Lung (tissue), 16 donors: ENCODE data around the gene STEAP3. TPM values are rescaled to one million over a fixed set of nuclear protein-coding genes. Genes with fewer than 3 reads are reported as not detected.

Experiments
- ATAC-seq: fragments of 200-7000 bp; cut with Tn5 transposase; one replicate; pipeline ENCODE4 v1.9.1; 2020; ENCODE audit warnings: moderate number of reproducible peaks; ENCODE audit not compliant: insufficient read depth, low FRiP score
- DNase-seq, 3 donors: peaks; one replicate each; pipeline ENCODE4 v3.0.0-alpha.2; 2013 to 2017
- H3K27ac ChIP-seq, 2 donors: one replicate each; pipeline ENCODE4 v1.5.1; 2013; ENCODE audit warnings: mild to moderate bottlenecking in 2 of 2, moderate library complexity in 2 of 2, control low read depth in 1 of 2, inconsistent platforms in 1 of 2, low read depth in 1 of 2, low read length in 1 of 2
- H3K27me3 ChIP-seq, 3 donors: one replicate each; pipeline ENCODE4 v1.5.1; 2013; ENCODE audit warnings: low read length in 2 of 3; ENCODE audit not compliant: control insufficient read depth in 3 of 3, insufficient read depth in 3 of 3
- H3K36me3 ChIP-seq, 4 donors: one replicate each; pipeline ENCODE4 v1.5.1; 2013; ENCODE audit warnings: low read length in 4 of 4, mild to moderate bottlenecking in 1 of 4, moderate library complexity in 1 of 4; ENCODE audit not compliant: control insufficient read depth in 4 of 4, insufficient read depth in 4 of 4
- H3K4me1 ChIP-seq, 5 donors: one replicate each; pipeline ENCODE4 v1.5.1; 2013; ENCODE audit warnings: low read length in 5 of 5, mild to moderate bottlenecking in 2 of 5, moderate library complexity in 1 of 5; ENCODE audit not compliant: control insufficient read depth in 5 of 5, insufficient read depth in 5 of 5
- H3K4me3 ChIP-seq: one replicate; pipeline ENCODE4 v1.5.1; 2013; ENCODE audit warnings: mild to moderate bottlenecking, control low read depth, moderate library complexity
- H3K9ac ChIP-seq, 2 donors: one replicate each; pipeline ENCODE4 v1.5.1; 2013; ENCODE audit warnings: low read length in 2 of 2, control low read depth in 1 of 2; ENCODE audit not compliant: insufficient read depth in 1 of 2
- H3K9me3 ChIP-seq, 4 donors: one replicate each; pipeline ENCODE4 v1.5.1; 2013; ENCODE audit warnings: low read length in 3 of 4, mild to moderate bottlenecking in 1 of 4, moderate library complexity in 1 of 4; ENCODE audit not compliant: control insufficient read depth in 4 of 4, insufficient read depth in 3 of 4
- WGBS, 2 donors: extraction: QIAGEN DNeasy Blood & Tissue Kit; methylation state at CpG; one replicate each; pipeline ENCODE4 v1.1.7; 2013; 5-methylcytosine and 5-hydroxymethylcytosine counted together
- long read RNA-seq, 5 donors: transcript quantifications; one replicate each; lab custom pipeline, GENCODE V29; 2026
- polyA plus RNA-seq, 2 donors: library from polyadenylated mRNA; stranded (reverse); fragments of 200-250 nt; gene quantifications; one replicate each; pipeline ENCODE4 v1.2.1, GENCODE V29; 2013
- total RNA-seq, 2 donors: library from RNA; depleted of rRNA in 1 of 2; stranded (reverse); fragments of >200 nt in 1 of 2; gene quantifications; one replicate each; pipeline ENCODE4 v1.2.1, GENCODE V29; 2014 to 2021
- TF ChIP-seq, protein P1 (sequence below): IDR thresholded peaks from 2 replicates; pipeline ENCODE4 v1.5.1; 2012; ENCODE audit warnings: mild to moderate bottlenecking; ENCODE audit errors: control extremely low read depth, extremely low read depth
- donor health status: control.
- donor health status: control.
- donor health status: Bipolar disorder and iron deficiency.
- donor health status: healthy.
- donor health status: DM: yes; HTN: yes; CAD: no.

STEAP3 gene, protein sequence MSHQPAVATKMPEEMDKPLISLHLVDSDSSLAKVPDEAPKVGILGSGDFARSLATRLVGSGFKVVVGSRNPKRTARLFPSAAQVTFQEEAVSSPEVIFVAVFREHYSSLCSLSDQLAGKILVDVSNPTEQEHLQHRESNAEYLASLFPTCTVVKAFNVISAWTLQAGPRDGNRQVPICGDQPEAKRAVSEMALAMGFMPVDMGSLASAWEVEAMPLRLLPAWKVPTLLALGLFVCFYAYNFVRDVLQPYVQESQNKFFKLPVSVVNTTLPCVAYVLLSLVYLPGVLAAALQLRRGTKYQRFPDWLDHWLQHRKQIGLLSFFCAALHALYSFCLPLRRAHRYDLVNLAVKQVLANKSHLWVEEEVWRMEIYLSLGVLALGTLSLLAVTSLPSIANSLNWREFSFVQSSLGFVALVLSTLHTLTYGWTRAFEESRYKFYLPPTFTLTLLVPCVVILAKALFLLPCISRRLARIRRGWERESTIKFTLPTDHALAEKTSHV
- total RNA-seq (10 to 100 TPM in 1 of 2 donors, 1 to 10 TPM in 1; 4.3 to 47.8 TPM), polyA plus RNA-seq (10 to 100 TPM in 1 of 2 donors, 1 to 10 TPM in 1; 8.1 to 32.1 TPM)
- long read RNA-seq, donor 1, result 0 reads
- long read RNA-seq, donor 2, result 0 reads
- long read RNA-seq, donor 3, result 0 reads
- long read RNA-seq, donor 4, result 0 reads
- long read RNA-seq, donor 5, result 0 reads

DNA sequence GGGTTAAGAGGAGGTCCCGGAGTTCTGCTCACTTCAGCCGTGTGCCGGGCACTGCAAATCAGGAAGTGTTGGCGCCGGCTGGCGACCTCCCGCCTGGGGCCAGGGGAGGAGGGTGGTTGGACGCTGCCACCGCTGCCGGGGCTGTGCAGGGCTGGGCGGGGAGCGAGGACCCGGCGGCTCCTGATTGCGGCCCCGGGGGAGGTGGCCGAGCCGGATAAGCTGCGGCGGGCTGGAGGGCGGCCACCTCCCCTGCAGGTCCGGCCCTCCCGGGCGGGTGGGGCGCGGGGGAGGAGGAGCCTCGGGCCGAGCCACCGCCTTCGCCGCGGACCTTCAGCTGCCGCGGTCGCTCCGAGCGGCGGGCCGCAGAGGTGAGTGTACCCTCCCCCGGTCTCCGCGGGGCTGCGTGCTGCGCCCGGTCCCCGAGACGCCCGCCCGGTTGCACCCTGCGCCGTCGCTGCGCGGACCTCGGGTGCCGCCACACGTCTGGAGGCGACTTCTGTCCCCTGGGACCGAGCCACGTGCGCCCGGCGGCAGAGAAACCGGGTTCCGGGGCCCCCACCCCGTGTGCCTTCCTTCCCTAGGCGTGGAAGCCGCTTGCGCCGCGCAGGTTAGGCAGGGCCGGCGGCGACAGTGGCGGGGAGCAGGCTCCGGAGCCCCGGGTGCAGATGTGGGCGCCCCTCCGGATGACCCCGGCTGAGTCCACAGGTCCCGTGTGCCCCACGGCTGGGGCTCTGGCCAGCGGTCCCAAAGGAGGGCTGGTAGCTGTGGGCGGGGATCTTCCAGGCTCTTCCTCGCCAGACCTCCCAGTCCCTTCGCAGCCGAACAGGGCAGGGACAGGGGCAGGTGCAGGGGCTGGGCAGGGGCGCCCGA, at the start of gene STEAP3:
STEAP3 (plus strand) TSS at position 314 of the 870 bp plus-strand sequence. CDS start 7,179 bp downstream, outside the sequence.
- peaks cover 0 to 13% (median 8%) of the 10 kb centered on the region in 3 donors for H3K27me3 ChIP-seq
- 0 to 1% methylated on average over 63 to 89 of the region's 89 CpGs for WGBS, 2 donors
- peak within 1 kb of the TSS; percentile 43 for H3K4me3 ChIP-seq
- H3K9ac ChIP-seq, result no peak within 1 kb of the TSS
- ATAC-seq, result peak; percentile 90
- TF ChIP-seq, protein P1, sequence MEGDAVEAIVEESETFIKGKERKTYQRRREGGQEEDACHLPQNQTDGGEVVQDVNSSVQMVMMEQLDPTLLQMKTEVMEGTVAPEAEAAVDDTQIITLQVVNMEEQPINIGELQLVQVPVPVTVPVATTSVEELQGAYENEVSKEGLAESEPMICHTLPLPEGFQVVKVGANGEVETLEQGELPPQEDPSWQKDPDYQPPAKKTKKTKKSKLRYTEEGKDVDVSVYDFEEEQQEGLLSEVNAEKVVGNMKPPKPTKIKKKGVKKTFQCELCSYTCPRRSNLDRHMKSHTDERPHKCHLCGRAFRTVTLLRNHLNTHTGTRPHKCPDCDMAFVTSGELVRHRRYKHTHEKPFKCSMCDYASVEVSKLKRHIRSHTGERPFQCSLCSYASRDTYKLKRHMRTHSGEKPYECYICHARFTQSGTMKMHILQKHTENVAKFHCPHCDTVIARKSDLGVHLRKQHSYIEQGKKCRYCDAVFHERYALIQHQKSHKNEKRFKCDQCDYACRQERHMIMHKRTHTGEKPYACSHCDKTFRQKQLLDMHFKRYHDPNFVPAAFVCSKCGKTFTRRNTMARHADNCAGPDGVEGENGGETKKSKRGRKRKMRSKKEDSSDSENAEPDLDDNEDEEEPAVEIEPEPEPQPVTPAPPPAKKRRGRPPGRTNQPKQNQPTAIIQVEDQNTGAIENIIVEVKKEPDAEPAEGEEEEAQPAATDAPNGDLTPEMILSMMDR, result no peak
- peaks cover 0 to 16% (median 4%) of the 10 kb centered on the region in 5 donors for H3K4me1 ChIP-seq
- peak; percentile 32 to 67 (median 63) for DNase-seq
- H3K36me3 ChIP-seq, result no peaks in the 10 kb centered on the region
- H3K9me3 ChIP-seq, result no peaks in the 10 kb centered on the region
- no peak within 1 kb of the TSS for H3K27ac ChIP-seq

DNA sequence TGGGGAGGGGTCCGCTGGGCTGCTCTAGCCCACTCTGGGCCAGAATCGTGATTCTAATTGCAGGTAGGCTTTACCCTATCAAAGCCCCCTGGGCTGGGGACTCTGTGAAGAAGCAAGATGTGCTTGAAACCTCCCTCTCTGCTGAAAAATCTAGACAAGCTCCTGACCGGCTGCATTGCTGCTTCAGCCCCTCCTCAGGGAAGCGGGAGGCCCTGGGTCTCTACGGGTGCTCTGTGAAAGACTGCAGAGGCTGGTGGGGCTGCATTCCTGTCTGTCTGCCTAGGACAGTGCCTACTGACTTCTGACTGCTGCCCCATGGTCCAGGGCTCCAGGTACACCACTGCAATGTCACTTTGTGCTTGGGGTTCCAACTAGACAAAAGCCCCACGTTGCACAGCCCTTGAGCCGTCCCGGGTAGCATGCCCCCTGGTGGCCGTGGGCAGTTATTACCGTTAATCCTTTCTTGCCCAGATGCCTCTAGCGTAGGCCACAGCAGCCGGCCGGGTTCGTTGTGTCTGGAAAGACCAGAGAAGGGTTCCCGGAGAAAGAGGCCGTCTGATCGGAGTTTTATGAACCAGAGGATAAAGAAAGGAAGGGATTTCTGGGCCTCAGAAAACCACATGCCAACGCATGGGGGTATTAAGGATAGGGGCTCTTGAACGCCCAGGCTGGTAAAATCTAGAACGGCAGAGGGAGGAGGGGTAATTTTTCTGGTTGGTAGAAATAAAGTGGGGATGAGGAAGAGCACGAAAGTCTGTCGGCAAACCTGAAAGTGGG, 49.2 kb upstream of the STEAP3 start:
- no peaks in the 10 kb centered on the region for H3K9me3 ChIP-seq
- no peak overlapping the region for H3K9ac ChIP-seq
- DNase-seq (peak in 2 of 3 donors; percentile 12 to 15), ATAC-seq (no peak)
- no peak overlapping the region for H3K27ac ChIP-seq
- H3K27me3 ChIP-seq, result peaks cover 0 to under 1% (median 0%) of the 10 kb centered on the region in 3 donors
- H3K4me1 ChIP-seq, result no peaks in the 10 kb centered on the region
- H3K36me3 ChIP-seq, result no peaks in the 10 kb centered on the region
- H3K4me3 ChIP-seq, result no peak overlapping the region
- 65 to 66% methylated on average over 22 of the region's 22 CpGs for WGBS, 2 donors
- TF ChIP-seq, protein P1, result peak; percentile 37

DNA sequence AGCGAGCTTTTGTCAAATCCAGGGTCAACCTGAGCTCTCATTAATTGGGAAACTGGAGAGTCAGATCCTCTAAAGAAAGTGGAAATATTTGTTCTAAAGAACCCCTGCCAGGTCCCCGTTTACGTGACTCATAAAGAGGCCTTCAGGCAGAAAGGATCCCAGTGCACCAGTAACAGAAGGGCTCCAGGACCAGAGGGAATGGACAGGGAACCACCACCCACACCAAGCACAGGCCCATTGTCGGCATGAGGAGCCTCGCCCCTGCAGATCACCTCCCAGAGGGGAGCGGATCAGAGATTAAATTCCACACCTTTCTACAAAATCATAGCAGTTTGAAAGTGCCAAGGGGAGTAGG, 48.7 kb upstream of the STEAP3 start:
- no peaks in the 10 kb centered on the region for H3K27me3 ChIP-seq
- H3K36me3 ChIP-seq, result no peaks in the 10 kb centered on the region
- ATAC-seq (no peak), DNase-seq (no peak)
- no peak overlapping the region for H3K4me3 ChIP-seq
- no peak overlapping the region for H3K27ac ChIP-seq
- 84 to 89% methylated on average over 6 of the region's 6 CpGs for WGBS, 2 donors
- no peak overlapping the region for H3K9ac ChIP-seq
- H3K9me3 ChIP-seq, result no peaks in the 10 kb centered on the region
- H3K4me1 ChIP-seq, result no peaks in the 10 kb centered on the region
- TF ChIP-seq, protein P1, result no peak
